GM23338 (cell line): Measurements from ENCODE around the gene SLC5A6. TPM values are rescaled to one million over a fixed set of nuclear protein-coding genes. Genes with fewer than 3 reads are reported as not detected.

Experiments used
- ATAC-seq: fragments of 200-7000 bp; cut with Tn5 transposase; 3 replicates; pipeline ENCODE4 v1.9.1; 2020
- DNase-seq: peaks from one replicate; pipeline ENCODE4 v3.0.0-alpha.2; 2015; ENCODE audit warnings: low spot score
- H2AFZ ChIP-seq: fragments of 200-600 bp; sonication (generic); 2 replicates; pipeline ENCODE4 v1.8.0; 2016; ENCODE audit warnings: antibody characterized with exemption, mild to moderate bottlenecking, moderate library complexity
- H3F3A ChIP-seq: fragments of 200-600 bp; sonication (generic); replicated peaks from 2 replicates; pipeline ENCODE4 v1.8.0; 2017; ENCODE audit warnings: antibody characterized with exemption, mixed run types, low read depth
- H3K27ac ChIP-seq: fragments of 200-600 bp; sonication (generic); 2 replicates; pipeline ENCODE4 v1.6.1; 2016; ENCODE audit warnings: low read depth
- H3K27me3 ChIP-seq: fragments of 200-600 bp; sonication (generic); 2 replicates; pipeline ENCODE4 v1.8.0; 2016; ENCODE audit warnings: mild to moderate bottlenecking, mixed run types, moderate library complexity; ENCODE audit not compliant: insufficient read depth
- H3K36me3 ChIP-seq: fragments of 200-600 bp; sonication (generic); 2 replicates; pipeline ENCODE4 v1.8.0; 2016; ENCODE audit warnings: mild to moderate bottlenecking; ENCODE audit not compliant: insufficient read depth
- H3K4me1 ChIP-seq: fragments of 200-600 bp; sonication (generic); 2 replicates; pipeline ENCODE4 v1.8.0; 2016; ENCODE audit warnings: mild to moderate bottlenecking, moderate library complexity; ENCODE audit not compliant: insufficient read depth
- H3K4me2 ChIP-seq: fragments of 200-600 bp; sonication (generic); 2 replicates; pipeline ENCODE4 v1.7.1; 2017; ENCODE audit warnings: mixed run types
- H3K4me3 ChIP-seq: fragments of 200-600 bp; sonication (generic); 2 replicates; pipeline ENCODE4 v1.6.1; 2016; ENCODE audit warnings: mixed run types
- H3K79me2 ChIP-seq: fragments of 200-600 bp; sonication (generic); replicated peaks from 2 replicates; pipeline ENCODE4 v1.8.0; 2017; ENCODE audit warnings: mild to moderate bottlenecking; ENCODE audit not compliant: insufficient read depth
- H3K9me2 ChIP-seq: fragments of 200-600 bp; sonication (generic); 2 replicates; pipeline ENCODE4 v1.8.0; 2017; ENCODE audit not compliant: insufficient read depth
- H4K20me1 ChIP-seq: fragments of 200-600 bp; sonication (generic); replicated peaks from 2 replicates; pipeline ENCODE4 v1.8.0; 2017; ENCODE audit warnings: mild to moderate bottlenecking; ENCODE audit not compliant: insufficient read depth
- H3K27ac Mint-ChIP-seq: 2 replicates; pipeline ENCODE4 v1.8.0; 2020; ENCODE audit warnings: inconsistent platforms, mild to moderate bottlenecking, moderate library complexity, mixed read lengths
- H3K27me3 Mint-ChIP-seq: 3 replicates; pipeline ENCODE4 v1.8.0; 2022; ENCODE audit warnings: low read depth, mild to moderate bottlenecking, moderate library complexity, mixed read lengths, inconsistent platforms; ENCODE audit not compliant: insufficient read depth, poor library complexity
- H3K36me3 Mint-ChIP-seq: 3 replicates; pipeline ENCODE4 v1.8.0; 2021; ENCODE audit warnings: low read depth, mild to moderate bottlenecking, inconsistent platforms, moderate library complexity, mixed read lengths
- H3K4me1 Mint-ChIP-seq: 3 replicates; pipeline ENCODE4 v1.8.0; 2020; ENCODE audit warnings: mild to moderate bottlenecking, inconsistent platforms, mixed read lengths
- H3K4me3 Mint-ChIP-seq: 3 replicates; pipeline ENCODE4 v1.8.0; 2021; ENCODE audit warnings: moderate library complexity, mild to moderate bottlenecking, inconsistent platforms, mixed read lengths
- H3K9me3 Mint-ChIP-seq: 3 replicates; pipeline ENCODE4 v1.8.0; 2020; ENCODE audit warnings: moderate library complexity, mild to moderate bottlenecking, inconsistent platforms, mixed read lengths
- CREB1 ChIP-seq: fragments of 250-450 bp; sonication (Bioruptor Pico); IDR thresholded peaks from 2 replicates; pipeline ENCODE4 v1.5.0; 2020; ENCODE audit warnings: low read depth, mild to moderate bottlenecking, moderate library complexity
- EZH2phosphoT487 ChIP-seq: fragments of 200-600 bp; sonication (generic); IDR thresholded peaks from one replicate; pipeline ENCODE4 v1.8.1; 2018; ENCODE audit warnings: antibody characterized with exemption; ENCODE audit not compliant: unreplicated experiment
- JUNB ChIP-seq: IDR thresholded peaks from one replicate; pipeline ENCODE4 v1.6.1; 2016; ENCODE audit warnings: antibody characterized with exemption; ENCODE audit not compliant: unreplicated experiment
- NANOG ChIP-seq: IDR thresholded peaks from 2 replicates; pipeline ENCODE4 v1.6.1; 2016; ENCODE audit warnings: antibody characterized with exemption, borderline replicate concordance
- POLR2AphosphoS5 ChIP-seq: IDR thresholded peaks from 2 replicates; pipeline ENCODE4 v1.6.1; 2016; ENCODE audit warnings: antibody characterized with exemption, low read depth
- REST ChIP-seq: IDR thresholded peaks from one replicate; pipeline ENCODE4 v1.6.1; 2018; ENCODE audit warnings: antibody characterized with exemption; ENCODE audit not compliant: unreplicated experiment
- ZNF114 ChIP-seq: fragments of 250-450 bp; sonication (Bioruptor Pico); IDR thresholded peaks from 2 replicates; pipeline ENCODE4 v1.5.0; 2020; ENCODE audit warnings: mild to moderate bottlenecking, moderate library complexity
- ZNF331 ChIP-seq: fragments of 250-450 bp; sonication (Bioruptor Pico); IDR thresholded peaks from 2 replicates; pipeline ENCODE4 v1.5.0; 2020; ENCODE audit warnings: low read depth, mild to moderate bottlenecking, moderate library complexity
- polyA plus RNA-seq: library from polyadenylated mRNA; unstranded; fragments of >200 nt; fragmentation: Nextera tagmentation; extraction: Ambion mirVana; gene quantifications from 2 replicates; pipeline ENCODE4 v1.2.1, GENCODE V29; 2016
- total RNA-seq: library from RNA; depleted of rRNA; stranded (reverse); fragments of >200 nt; shearing (Covaris generic); gene quantifications from 2 replicates; pipeline ENCODE4 v1.2.3, GENCODE V29; 2014
- TF ChIP-seq, protein P1 (sequence below), 2 experiments: fragments of 200-600 bp in 1 of 2; sonication (generic) in 1 of 2; conservative IDR thresholded peaks; 2 replicates each; pipeline versions ENCODE4 v1.5.1 to v1.6.1; 2016 to 2017; ENCODE audit warnings: antibody characterized with exemption in 2 of 2, low read depth in 2 of 2, mild to moderate bottlenecking in 2 of 2, moderate library complexity in 1 of 2

Gene SLC5A6
- total and polyA plus RNA-seq, 2 experiments from 2014 or later: 44.3 to 153 TPM

DNA sequence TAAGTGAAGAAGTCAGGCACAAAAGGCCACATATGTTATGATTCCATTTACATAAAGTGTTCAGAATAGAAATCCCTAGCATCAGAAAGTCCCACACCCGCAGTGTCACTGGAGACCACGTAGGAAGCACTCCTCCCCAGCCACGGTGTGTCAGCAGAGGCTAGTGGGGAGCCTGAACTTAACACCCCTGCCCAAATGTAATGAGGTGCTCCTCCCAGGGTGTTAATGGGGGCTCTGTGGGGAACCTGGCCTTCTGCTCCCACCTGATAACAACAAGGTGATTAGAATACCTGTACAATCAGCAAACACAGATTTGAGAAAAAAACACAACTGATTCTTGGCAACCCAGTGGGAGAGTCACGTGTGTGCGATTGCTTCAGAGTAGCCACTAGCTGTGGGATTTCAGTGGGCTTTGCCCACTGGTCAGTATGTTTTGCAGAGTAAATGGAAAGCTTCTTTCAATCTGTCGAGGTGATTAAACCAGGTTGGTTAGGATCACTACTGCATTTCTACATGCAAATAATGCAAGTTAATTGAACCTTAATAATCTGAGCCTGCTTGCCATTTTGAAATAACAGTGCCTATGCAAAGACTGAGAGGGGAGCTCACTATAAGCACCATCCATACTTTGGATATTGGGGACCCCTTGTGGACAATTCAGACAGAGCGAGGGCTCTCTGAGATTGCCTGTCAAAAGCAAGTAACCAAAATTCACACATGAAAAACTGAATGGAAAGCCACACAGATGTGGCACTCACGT, 20.8 kb downstream of the SLC5A6 start:
- DNase-seq: peak; percentile 83
- peaks cover 2% of the 10 kb centered on the region for H3K27me3 Mint-ChIP-seq
- no peak overlapping the region for H3K27ac ChIP-seq

GRCh38 chr2:27189989-27190388, 22.1 kb downstream of the SLC5A6 start:
- no peaks in the 10 kb centered on the region for H3F3A ChIP-seq
- H3K4me3 Mint-ChIP-seq: no peak overlapping the region
- H3K27me3 ChIP-seq: no peaks in the 10 kb centered on the region
- H3K9me3 Mint-ChIP-seq: no peaks in the 10 kb centered on the region
- H3K27ac ChIP-seq: no peak overlapping the region
- H4K20me1 ChIP-seq: no peaks in the 10 kb centered on the region
- no peak overlapping the region for H3K4me2 ChIP-seq
- ATAC-seq: no peak
- H3K36me3 ChIP-seq: no peaks in the 10 kb centered on the region
- no peaks in the 10 kb centered on the region for H3K9me2 ChIP-seq
- 0 out of 2 replicates have a peak overlapping the region, but pooled peaks have one; percentile 47 for H2AFZ ChIP-seq
- H3K4me3 ChIP-seq: no peak overlapping the region
- H3K4me1 ChIP-seq: no peaks in the 10 kb centered on the region
- H3K4me1 Mint-ChIP-seq: no peaks in the 10 kb centered on the region
- no peak overlapping the region for H3K27ac Mint-ChIP-seq
- H3K36me3 Mint-ChIP-seq: no peaks in the 10 kb centered on the region
- DNase-seq: no peak
- no peaks in the 10 kb centered on the region for H3K79me2 ChIP-seq
- H3K27me3 Mint-ChIP-seq: peaks cover 2% of the 10 kb centered on the region
- TF ChIP-seq NANOG (no peak), CREB1 (CRISPR knock-in tag) (no peak), REST (no peak), JUNB (no peak), ZNF114 (CRISPR knock-in tag) (no peak), POLR2AphosphoS5 (no peak), ZNF331 (no peak), EZH2phosphoT487 (no peak)
- TF ChIP-seq, protein P1, sequence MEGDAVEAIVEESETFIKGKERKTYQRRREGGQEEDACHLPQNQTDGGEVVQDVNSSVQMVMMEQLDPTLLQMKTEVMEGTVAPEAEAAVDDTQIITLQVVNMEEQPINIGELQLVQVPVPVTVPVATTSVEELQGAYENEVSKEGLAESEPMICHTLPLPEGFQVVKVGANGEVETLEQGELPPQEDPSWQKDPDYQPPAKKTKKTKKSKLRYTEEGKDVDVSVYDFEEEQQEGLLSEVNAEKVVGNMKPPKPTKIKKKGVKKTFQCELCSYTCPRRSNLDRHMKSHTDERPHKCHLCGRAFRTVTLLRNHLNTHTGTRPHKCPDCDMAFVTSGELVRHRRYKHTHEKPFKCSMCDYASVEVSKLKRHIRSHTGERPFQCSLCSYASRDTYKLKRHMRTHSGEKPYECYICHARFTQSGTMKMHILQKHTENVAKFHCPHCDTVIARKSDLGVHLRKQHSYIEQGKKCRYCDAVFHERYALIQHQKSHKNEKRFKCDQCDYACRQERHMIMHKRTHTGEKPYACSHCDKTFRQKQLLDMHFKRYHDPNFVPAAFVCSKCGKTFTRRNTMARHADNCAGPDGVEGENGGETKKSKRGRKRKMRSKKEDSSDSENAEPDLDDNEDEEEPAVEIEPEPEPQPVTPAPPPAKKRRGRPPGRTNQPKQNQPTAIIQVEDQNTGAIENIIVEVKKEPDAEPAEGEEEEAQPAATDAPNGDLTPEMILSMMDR (conservative IDR thresholded peaks at IDR 0.05; ENCODE audit: low read depth in 2 of 2): no peak

More for the DNA sequence above, 20.8 kb downstream of the SLC5A6 start:
- H4K20me1 ChIP-seq: no peaks in the 10 kb centered on the region
- TF ChIP-seq ZNF331: no peak
- TF ChIP-seq, protein P1 (conservative IDR thresholded peaks at IDR 0.05; ENCODE audit: low read depth in 2 of 2): peak; percentile 80 to 84
- no peaks in the 10 kb centered on the region for H3K36me3 ChIP-seq
- no peaks in the 10 kb centered on the region for H3K4me1 ChIP-seq
- no peaks in the 10 kb centered on the region for H3K79me2 ChIP-seq
- no peak overlapping the region for H3K4me3 Mint-ChIP-seq
- H3K4me3 ChIP-seq: no peak overlapping the region
- no peaks in the 10 kb centered on the region for H3F3A ChIP-seq
- H3K36me3 Mint-ChIP-seq: no peaks in the 10 kb centered on the region
- no peak overlapping the region for H3K4me2 ChIP-seq
- ATAC-seq: peak; percentile 97
- H3K9me3 Mint-ChIP-seq: no peaks in the 10 kb centered on the region
- no peaks in the 10 kb centered on the region for H3K27me3 ChIP-seq
- H3K9me2 ChIP-seq: no peaks in the 10 kb centered on the region
- no peaks in the 10 kb centered on the region for H3K4me1 Mint-ChIP-seq
- no peak overlapping the region for H2AFZ ChIP-seq
- no peak overlapping the region for H3K27ac Mint-ChIP-seq
